Activated B cell treated with CpG ODN at 0.5 μM for 24 hours (primary cell): ENCODE data around the gene JDP2. TPM values are rescaled to one million over a fixed set of nuclear protein-coding genes. Genes with fewer than 3 reads are reported as not detected.

ENCODE experiments used
- ATAC-seq: fragments of 200-7000 bp; cut with Tn5 transposase; one replicate; pipeline ENCODE4 v1.10.0; 2021; ENCODE audit warnings: low read depth, mild to moderate bottlenecking, moderate library complexity
- CTCF ChIA-PET: fragments of 350-600 bp; sonication (Branson Sonifier 250); formaldehyde crosslinking; loops from one replicate; lab custom pipeline; 2021; ENCODE audit warnings: antibody characterized with exemption; lab: Charles Lee
- POLR2A ChIA-PET: fragments of 350-600 bp; sonication (Branson Sonifier 250); formaldehyde crosslinking; loops from one replicate; lab custom pipeline; 2021; ENCODE audit warnings: antibody characterized with exemption; lab: Charles Lee
- DNase-seq: peaks from one replicate; pipeline ENCODE4 v3.0.0; 2022
- H3K27ac Mint-ChIP-seq: one replicate; pipeline ENCODE4 v1.8.0; 2020; ENCODE audit warnings: mixed read lengths
- H3K27me3 Mint-ChIP-seq: one replicate; pipeline ENCODE4 v1.8.0; 2021; ENCODE audit warnings: mixed read lengths
- H3K36me3 Mint-ChIP-seq: one replicate; pipeline ENCODE4 v1.8.0; 2021; ENCODE audit warnings: low read depth, mixed read lengths
- H3K4me1 Mint-ChIP-seq: one replicate; pipeline ENCODE4 v1.8.0; 2021; ENCODE audit warnings: mixed read lengths
- H3K4me3 Mint-ChIP-seq: one replicate; pipeline ENCODE4 v1.8.0; 2020; ENCODE audit warnings: mild to moderate bottlenecking, mixed read lengths
- H3K9me3 Mint-ChIP-seq: one replicate; pipeline ENCODE4 v1.8.0; 2020; ENCODE audit warnings: mixed read lengths
- intact Hi-C: fragments of 100-400 bp; cut with micrococcal nuclease; formaldehyde crosslinking; loops from one replicate; pipeline ENCODE4 v1.15.1; 2024
- total RNA-seq: library from RNA; stranded (reverse); gene quantifications from 2 replicates; pipeline ENCODE4 v1.2.3, GENCODE V29; 2022
- TF ChIP-seq, protein P1 (sequence below): fragments of 200-600 bp; IDR thresholded peaks from one replicate; pipeline ENCODE4 v1.8.0; 2022; ENCODE audit warnings: antibody characterized with exemption, mild to moderate bottlenecking

JDP2 gene
- total RNA-seq, 1 donor from 2014 or later = 21.2 TPM

DNA sequence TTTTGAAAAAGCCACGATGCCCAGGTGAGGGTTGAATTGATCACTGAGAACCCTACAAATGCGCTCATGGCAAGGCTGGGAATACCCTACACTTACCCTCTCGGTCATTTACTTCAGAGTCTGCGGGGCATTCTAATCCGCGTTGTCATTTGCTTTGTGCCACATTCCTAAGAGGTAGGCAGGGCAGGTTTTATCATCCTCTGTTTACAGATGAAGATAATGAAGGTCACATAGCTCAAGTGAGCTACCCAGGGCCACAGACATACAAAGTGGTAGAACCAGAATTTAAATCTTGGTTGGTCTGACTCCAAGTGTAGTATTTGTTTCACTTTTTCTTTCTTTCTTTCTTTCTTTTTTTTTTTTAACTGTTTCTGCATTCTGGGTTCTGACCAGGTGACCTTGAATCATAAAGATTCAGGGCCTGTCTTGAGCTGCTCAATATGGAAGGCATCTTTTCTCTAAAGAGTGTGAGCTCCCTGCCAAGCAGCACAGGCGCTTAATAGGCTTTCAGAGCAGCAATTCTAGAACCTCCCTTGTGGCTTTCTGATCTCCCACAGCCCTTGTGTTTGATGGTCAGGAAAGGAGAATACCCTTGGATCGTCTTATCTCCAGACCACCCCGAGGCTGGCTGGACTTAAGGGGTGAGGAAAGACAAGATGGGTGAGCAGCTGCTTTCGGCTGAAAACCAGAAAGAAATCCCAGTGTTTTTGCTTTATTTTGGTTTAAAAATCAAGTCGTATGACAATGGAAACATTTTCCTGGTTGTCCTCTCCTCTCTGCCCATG lies 93.8 kb downstream of the JDP2 start:
- Mint-ChIP-seq H3K27ac (peak overlapping the region; percentile 98), H3K9me3 (no peaks in the 10 kb centered on the region), H3K36me3 (peaks cover 64% of the 10 kb centered on the region), H3K4me1 (peaks cover 87% of the 10 kb centered on the region), H3K27me3 (no peaks in the 10 kb centered on the region), H3K4me3 (peak overlapping the region; percentile 100)
- DNase-seq (no peak), ATAC-seq (peak; percentile 22)
- POLR2A ChIA-PET = interaction anchor here (1.3 to 12.3 kb wide), 11 partner anchors 10 to 394 kb away, joined by 3 to 356 read pairs (median 6); partner anchors contain the start of genes FLVCR2, JDP2 and NEK9
- intact Hi-C loops = loop anchor here (1.0 to 5.0 kb wide), 5 partner anchors 9 to 131 kb away; no protein-coding TSS in a partner anchor
- CTCF ChIA-PET = interaction anchor here (0.8 to 3.9 kb wide), 8 partner anchors 14 to 40 kb away, joined by 3 to 22 read pairs (median 4); no protein-coding TSS in a partner anchor
- TF ChIP-seq, protein P1, sequence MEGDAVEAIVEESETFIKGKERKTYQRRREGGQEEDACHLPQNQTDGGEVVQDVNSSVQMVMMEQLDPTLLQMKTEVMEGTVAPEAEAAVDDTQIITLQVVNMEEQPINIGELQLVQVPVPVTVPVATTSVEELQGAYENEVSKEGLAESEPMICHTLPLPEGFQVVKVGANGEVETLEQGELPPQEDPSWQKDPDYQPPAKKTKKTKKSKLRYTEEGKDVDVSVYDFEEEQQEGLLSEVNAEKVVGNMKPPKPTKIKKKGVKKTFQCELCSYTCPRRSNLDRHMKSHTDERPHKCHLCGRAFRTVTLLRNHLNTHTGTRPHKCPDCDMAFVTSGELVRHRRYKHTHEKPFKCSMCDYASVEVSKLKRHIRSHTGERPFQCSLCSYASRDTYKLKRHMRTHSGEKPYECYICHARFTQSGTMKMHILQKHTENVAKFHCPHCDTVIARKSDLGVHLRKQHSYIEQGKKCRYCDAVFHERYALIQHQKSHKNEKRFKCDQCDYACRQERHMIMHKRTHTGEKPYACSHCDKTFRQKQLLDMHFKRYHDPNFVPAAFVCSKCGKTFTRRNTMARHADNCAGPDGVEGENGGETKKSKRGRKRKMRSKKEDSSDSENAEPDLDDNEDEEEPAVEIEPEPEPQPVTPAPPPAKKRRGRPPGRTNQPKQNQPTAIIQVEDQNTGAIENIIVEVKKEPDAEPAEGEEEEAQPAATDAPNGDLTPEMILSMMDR = no peak

- DNase-seq (peak; percentile 58), ATAC-seq (peak; percentile 70)
- CTCF ChIA-PET = interaction anchor here (0.9 to 3.9 kb wide), 8 partner anchors 13 to 132 kb away, joined by 3 to 22 read pairs (median 4); partner anchors contain the start of gene FLVCR2
- peaks cover 63% of the 10 kb centered on the region for H3K36me3 Mint-ChIP-seq
- H3K4me3 Mint-ChIP-seq = peak within 1 kb of the TSS; percentile 100
- H3K9me3 Mint-ChIP-seq = no peaks in the 10 kb centered on the region
- TF ChIP-seq, protein P1 = no peak
- intact Hi-C loops = loop anchor here (1.0 to 5.0 kb wide), 5 partner anchors 8 to 130 kb away; no protein-coding TSS in a partner anchor
- POLR2A ChIA-PET = interaction anchor here (0.7 to 12.3 kb wide), 15 partner anchors 9 to 1390 kb away, joined by 3 to 356 read pairs (median 6); partner anchors contain the start of genes ERG28, FLVCR2, JDP2 and NEK9
- H3K27me3 Mint-ChIP-seq = no peaks in the 10 kb centered on the region
- H3K27ac Mint-ChIP-seq = peak within 1 kb of the TSS; percentile 98
- H3K4me1 Mint-ChIP-seq = peaks cover 85% of the 10 kb centered on the region
These were observed 94.6 kb downstream of the JDP2 start, which contains the start of gene BATF for GRCh38 chr14:75522224-75522982. BATF (plus strand) TSS chr14:75522469; CDS start chr14:75522683, 214 bp downstream.

- no peak for ATAC-seq
- CTCF ChIA-PET = interaction anchor here (0.9 to 3.9 kb wide), 6 partner anchors 12 to 132 kb away, joined by 4 to 22 read pairs (median 6); partner anchors contain the start of gene FLVCR2
- intact Hi-C loops = loop anchor here (1.0 to 5.0 kb wide), 6 partner anchors 7 to 129 kb away; no protein-coding TSS in a partner anchor
- Mint-ChIP-seq H3K4me1 (peaks cover 86% of the 10 kb centered on the region), H3K4me3 (peak overlapping the region; percentile 100), H3K36me3 (peaks cover 68% of the 10 kb centered on the region), H3K27me3 (no peaks in the 10 kb centered on the region), H3K9me3 (no peaks in the 10 kb centered on the region), H3K27ac (peak overlapping the region; percentile 98)
- TF ChIP-seq, protein P1 = no peak
- POLR2A ChIA-PET = interaction anchor here (0.7 to 12.3 kb wide), 16 partner anchors 9 to 1391 kb away, joined by 3 to 356 read pairs (median 6); partner anchors contain the start of genes ERG28, FLVCR2, JDP2 and NEK9
- DNase-seq = no peak
These were observed 95.1 kb downstream of the JDP2 start for GRCh38 chr14:75522983-75523318.

Other genes starting within 250 kb of the JDP2 start
- 27.1 and 37.8 TPM in 2 replicates for gene FOS, start 149.2 kb upstream of the JDP2 start, total RNA-seq
- gene BATF, start 94.4 kb downstream of the JDP2 start, total RNA-seq = 160 and 171 TPM in 2 replicates
- gene FLVCR2, start 150.6 kb downstream of the JDP2 start, total RNA-seq = 11.7 and 12.5 TPM in 2 replicates
- gene ERG28, start 232.9 kb downstream of the JDP2 start, total RNA-seq = 28.4 and 30.7 TPM in 2 replicates
- 37.9 and 39.1 TPM in 2 replicates for gene TTLL5, start 233.2 kb downstream of the JDP2 start, total RNA-seq